Omental fat pad (tissue), 4 donors: ENCODE data around the gene SMIM7. TPM values are rescaled to one million over a fixed set of nuclear protein-coding genes. Genes with fewer than 3 reads are reported as not detected.

Experiments used
- ATAC-seq: fragments of 150-250 bp; one replicate; pipeline ENCODE4 v1.9.1; 2016; ENCODE audit warnings: mild to moderate bottlenecking, moderate library complexity; ENCODE audit not compliant: low FRiP score
- DNase-seq: peaks from one replicate; pipeline ENCODE4 v3.0.0-alpha.2; 2019; ENCODE audit warnings: low spot score
- CTCF ChIP-seq, 3 donors: fragments of 450-650 bp; IDR thresholded peaks; one replicate each; pipeline ENCODE4 v1.5.1; 2016 to 2017; ENCODE audit warnings: antibody characterized with exemption in 3 of 3, mild to moderate bottlenecking in 3 of 3, moderate library complexity in 2 of 3
- total RNA-seq, 4 donors: library from RNA; depleted of rRNA; stranded (reverse); fragments of >200 nt; gene quantifications; one replicate each; pipeline ENCODE4 v1.1.0, GENCODE V29; 2016

Gene SMIM7
- total RNA-seq, 4 donors from 2014 or later, result 86.8 to 128 (median 123) TPM

GRCh38 chr19:16623576-16623975 lies 36.4 kb downstream of the SMIM7 start:
- ATAC-seq, result no peak
- DNase-seq, result no peak

GRCh38 chr19:16623066-16623465 lies 36.9 kb downstream of the SMIM7 start:
- no peak for ATAC-seq
- DNase-seq, result no peak
- TF ChIP-seq CTCF (IDR thresholded peaks at IDR 0.05), result no peak

More at GRCh38 chr19:16623576-16623975, 36.4 kb downstream of the SMIM7 start:
- TF ChIP-seq CTCF (IDR thresholded peaks at IDR 0.05), result no peak

- DNase-seq (no peak), ATAC-seq (no peak)
- TF ChIP-seq CTCF (IDR thresholded peaks at IDR 0.05), result no peak
Measured at GRCh38 chr19:16621165-16621800, 38.7 kb downstream of the SMIM7 start.

GRCh38 chr19:16620584-16620983 lies 39.4 kb downstream of the SMIM7 start:
- DNase-seq, result no peak
- ATAC-seq, result no peak
- no peak for TF ChIP-seq CTCF (IDR thresholded peaks at IDR 0.05)

- no peak for ATAC-seq
- TF ChIP-seq CTCF (IDR thresholded peaks at IDR 0.05), result no peak
- DNase-seq, result no peak
Measured at GRCh38 chr19:16620018-16620417, 39.9 kb downstream of the SMIM7 start.

- DNase-seq (no peak), ATAC-seq (no peak)
- no peak for TF ChIP-seq CTCF (IDR thresholded peaks at IDR 0.05)
Measured at GRCh38 chr19:16619457-16619856, 40.5 kb downstream of the SMIM7 start.

GRCh38 chr19:16618248-16618647 lies 41.7 kb downstream of the SMIM7 start:
- ATAC-seq, result no peak
- no peak for TF ChIP-seq CTCF (IDR thresholded peaks at IDR 0.05)
- DNase-seq, result no peak
